Measurements from ENCODE around the gene FAM118A.
"Not testable (repeated sequence)": the region's sequence is repeated elsewhere in the genome, so short reads cannot be mapped to it uniquely, and the experiment has no call there.

FAM118A gene

DNA sequence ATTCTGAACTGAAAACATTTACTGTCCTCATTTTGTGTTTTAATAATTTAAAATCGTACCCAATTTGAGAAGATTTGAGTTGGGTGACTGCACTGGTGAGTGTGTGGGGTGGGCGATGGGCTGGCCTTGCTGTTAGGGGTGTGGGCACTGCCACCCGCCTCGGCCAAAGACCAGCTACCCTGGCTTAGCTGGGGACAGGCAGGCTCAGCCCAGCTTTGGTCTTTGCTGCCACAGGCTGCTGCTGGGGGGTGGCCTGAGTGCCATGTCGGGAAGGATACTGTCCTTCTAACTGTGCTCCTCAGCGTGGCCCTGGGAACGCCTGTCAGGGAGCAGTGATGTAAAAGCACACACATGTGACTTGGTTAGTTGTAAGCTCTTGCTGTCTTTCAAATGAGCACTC lies 22.3 kb downstream of the FAM118A start:
- DNase-seq, result no peak

DNA sequence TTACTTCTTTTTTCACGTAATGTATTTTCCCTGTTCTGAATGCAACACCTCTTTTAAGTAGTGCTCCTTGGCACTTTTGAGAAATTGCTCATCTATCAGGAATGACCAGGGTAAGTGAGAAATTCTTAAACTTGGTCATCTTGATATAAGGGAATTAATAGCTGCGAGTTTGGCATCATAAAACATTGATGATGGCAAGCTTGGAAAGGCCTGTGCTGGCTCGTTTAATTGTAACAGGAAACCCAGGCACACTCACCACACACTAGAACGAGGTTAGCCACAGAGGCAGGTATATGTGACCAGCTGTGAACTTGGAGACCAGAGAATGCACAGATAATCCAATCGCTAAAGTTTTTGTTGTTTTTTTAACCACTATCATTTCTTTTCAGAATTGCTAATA lies 24.3 kb downstream of the FAM118A start:
- DNase-seq, result no peak

DNA sequence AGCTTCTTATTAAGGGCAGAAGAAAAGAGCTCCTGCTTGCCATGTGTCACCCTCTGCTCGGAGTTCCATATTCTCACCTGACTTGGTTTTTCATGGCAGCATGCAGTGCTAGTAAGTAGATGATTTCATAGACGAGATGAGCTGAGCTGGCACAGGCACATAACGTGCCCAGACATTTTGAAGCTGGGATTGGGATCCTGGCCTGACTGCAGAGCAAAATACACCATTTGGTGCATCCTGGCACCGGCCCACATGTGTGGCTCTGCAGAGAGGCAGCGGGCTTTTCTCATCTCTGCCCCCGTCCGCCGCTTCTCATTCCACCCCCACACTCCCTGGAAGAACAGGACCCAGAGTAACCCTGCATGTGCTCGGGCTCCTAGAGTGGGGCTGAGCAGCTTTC lies 24.8 kb downstream of the FAM118A start:
- DNase-seq, result no peak

DNA sequence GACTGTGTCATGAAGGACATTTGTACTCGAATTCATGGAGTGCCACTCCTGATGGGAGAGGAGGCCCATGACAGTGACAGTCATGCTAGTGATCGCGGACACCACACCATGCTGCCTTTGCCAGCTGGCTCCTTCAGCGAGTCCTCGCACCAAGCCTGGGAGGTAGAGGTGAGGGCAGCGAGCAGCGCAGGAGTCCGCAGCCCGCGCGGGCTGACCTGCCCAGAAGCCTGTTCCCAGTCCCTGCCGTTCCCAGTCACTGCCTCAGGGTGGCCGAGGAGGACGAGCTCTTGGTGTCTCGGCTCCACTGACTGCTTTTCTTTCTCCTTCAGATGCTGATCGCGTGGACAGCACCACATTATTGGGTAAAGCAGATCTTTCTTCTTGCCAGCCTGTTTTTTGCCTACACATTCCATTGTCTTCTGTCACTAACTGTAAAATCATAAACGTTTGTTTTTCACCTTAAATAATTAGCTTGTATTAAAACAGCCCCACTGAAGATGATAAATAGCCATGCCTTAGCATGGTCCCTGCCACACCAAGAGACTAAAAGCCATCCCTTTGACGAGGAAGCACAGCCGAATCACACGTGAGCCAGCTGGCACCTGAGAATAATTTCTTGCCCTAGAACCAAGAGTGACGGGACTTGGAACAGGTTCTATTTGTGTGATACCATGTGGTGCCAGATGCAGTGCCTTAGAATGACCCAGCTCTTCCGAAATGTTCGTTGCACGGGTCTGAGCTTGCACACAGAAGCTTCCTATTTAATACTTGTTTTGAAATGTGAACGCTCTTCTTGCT lies 25.5 kb downstream of the FAM118A start:
- no peak for DNase-seq

DNA sequence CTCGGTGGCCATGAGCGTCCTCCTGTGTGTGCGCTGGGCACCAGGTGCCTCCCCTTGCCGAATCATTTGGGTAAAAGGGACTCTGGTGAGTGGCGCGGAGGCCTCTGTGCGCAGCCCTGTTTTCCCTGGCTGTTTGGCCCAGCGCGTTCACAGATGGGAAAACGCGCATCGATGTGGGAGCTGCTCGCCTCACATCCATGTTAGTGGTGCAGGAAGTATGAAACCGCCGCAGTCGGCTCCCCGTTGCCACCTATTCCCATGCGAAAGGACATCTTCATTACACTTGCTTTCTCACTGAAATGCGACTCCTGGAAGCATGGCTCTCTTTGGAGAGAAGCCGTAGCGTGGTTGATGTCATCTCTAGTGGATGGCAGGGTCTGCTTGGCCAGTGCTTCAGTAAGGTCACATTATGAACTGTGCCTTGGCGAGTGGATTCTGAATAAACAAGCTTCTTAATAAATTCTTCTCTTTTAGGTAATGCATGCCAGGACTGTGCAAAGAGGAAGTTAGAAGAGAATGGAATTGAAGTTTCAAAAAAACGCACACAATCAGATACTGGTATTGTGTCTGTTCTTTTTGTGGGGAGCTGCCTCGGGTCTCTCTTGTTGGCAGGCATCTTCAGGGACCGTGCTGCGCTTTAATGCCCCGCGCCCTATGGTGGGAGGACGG lies 26.3 kb downstream of the FAM118A start:
- DNase-seq, result no peak

DNA sequence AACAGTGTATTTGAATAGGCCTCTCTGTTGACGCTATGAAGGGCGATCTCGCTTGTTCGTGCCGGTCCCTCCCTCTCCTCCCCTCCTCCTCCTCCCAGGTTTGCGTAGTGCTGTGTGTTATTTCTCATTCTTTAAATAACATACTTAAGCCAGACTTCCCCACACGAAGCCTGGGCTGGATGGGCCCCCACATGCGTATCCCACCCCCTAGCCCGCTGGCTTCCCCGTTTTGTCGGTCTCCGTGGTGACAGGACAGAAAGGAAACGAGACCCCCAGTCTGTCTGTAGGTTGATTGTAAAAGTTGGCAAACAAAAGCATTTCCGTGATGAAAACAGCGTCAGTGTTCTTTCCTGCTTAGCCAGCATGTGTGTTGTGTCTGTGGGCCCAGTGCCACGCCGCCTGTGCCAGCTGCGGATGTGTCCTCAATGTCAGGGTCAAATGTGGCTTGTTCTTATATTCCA lies 27.3 kb downstream of the FAM118A start:
- no peak for DNase-seq

DNA sequence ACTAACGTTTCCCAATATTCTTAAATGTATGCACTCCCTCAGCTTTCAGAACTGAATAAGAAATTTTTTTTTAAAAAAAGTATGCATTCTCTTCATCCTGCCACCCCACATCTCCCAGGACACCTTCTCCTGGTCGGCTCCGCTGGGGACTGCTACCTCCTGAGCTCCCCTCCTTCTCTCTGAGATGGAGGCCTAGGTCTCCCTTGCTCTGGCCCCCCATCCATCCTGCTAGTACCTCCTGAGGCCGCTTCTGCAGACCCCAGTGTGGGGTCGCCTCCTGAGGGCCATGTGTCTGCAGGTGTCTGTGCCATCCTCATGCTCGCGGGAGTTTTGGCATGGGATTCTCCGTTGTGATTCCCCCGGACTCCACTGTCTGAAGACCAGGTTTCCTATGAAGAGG lies 27.8 kb downstream of the FAM118A start:
- DNase-seq, result no peak

DNA sequence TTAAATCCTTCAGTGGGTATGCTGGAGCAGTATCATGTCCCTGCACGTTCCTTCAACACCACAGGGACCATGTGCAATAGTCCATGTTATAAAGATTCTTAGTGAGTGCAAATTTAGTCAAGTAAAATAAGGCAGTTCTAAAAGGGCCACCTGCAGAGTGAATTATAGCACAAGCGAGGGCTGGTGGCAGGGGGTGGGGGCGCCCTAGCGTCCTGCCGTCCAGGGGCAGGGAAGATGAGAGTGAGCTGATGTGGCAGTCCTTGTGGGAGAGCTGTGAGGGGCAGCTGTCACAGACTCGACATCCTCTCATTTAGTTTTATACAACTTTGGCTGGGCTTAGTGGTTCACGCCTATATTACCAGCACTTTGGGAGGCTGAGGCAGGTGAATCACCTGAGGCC lies 29.1 kb downstream of the FAM118A start:
- DNase-seq, result no peak

DNA sequence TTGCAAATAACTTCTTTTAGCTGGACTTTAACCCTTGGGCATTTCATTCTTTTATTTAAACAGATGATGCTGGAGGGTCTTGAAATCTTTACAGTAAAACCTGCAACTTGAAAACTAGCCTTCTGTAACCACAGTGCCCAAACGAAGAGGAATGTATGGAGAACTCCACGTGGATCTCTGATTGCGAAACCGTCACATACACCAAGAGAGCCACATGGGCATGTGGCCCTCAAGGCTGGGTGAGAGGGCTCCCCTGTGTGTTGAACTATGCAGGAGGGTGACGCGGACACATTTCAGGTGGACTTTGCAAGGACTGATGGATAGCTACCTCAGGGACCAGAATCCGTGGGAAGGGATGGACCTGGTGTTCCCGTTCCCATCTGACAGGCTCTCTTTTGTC lies 30.6 kb downstream of the FAM118A start:
- DNase-seq, result peak; percentile 32

DNA sequence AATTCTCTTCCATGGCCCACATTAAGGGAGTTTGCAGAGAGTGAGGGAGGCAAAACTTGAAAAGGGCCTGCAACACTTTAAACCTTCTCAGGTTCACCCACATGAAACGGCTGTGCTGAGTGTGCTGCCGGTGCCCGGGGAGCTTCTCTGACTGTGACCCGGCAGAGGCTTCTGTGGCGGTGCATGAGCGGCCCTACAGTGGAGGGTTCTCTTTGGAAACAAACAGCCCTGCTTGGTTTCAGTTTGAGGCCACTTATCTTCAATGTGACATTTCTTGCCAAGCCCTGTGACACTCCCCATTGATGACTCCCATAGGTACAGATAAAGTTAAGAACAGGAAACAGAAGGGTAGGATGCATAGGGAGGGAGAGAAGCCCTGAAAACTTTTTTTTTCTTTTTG lies 31.8 kb downstream of the FAM118A start:
- no peak for DNase-seq

DNA sequence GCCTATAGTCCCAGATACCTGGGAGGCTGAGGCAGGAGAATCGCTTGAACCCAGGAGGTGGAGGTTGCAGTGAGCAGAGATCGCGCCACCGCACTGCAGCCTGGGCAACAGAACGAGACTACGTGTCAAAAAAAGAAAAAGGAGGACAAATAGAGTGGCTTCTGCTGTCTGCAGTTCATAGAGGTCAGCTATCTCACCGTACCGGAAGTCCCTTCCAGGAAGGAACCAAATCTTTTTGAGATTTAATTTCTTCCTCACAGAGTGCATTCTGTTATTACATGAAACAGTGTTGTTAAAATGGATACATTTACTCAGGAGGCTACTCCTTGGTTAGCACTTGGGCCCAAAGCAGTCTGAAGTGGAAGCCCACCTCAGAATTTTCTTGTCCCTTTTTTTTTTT lies 33.4 kb downstream of the FAM118A start:
- no peak for DNase-seq

DNA sequence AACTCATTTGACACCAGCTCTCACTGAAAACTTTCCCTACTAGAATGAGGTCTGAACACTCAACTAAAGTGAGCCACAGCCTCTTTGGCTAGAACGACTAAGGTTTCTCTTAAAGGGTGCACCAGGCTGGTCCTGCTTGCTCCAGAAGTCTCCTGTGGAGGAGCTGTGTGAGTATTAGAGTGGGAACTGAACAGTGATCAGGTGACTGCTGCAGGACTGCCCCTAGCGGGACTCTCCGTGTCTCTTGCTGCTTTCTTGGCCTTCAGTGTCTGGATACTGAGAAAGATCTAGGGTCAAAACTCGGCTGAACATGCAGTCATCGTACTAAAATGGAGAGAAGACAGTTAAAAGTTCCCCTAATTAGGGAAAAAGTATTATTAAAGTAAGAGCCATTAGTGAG lies 34.6 kb downstream of the FAM118A start:
- DNase-seq, result no peak

DNA sequence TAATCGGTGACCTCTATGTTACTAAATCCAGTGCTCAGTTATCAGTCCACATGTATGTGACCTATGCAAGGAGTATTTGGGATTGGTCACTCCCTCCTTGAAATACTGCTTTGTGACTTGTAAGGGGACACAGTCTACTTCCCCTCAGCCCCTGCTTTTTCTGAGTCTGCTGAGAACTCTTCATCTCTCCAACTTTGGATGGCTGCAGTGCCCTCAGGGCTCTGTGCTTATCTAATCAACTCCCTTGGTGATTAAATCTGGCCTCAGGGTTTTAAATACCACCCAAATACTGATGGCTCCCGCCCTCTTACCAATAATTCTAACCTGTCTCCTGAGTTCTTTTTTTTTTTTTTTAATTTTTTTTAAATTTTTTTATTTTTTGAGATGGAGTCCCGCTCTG lies 40.2 kb downstream of the FAM118A start:
- DNase-seq, result no peak

DNA sequence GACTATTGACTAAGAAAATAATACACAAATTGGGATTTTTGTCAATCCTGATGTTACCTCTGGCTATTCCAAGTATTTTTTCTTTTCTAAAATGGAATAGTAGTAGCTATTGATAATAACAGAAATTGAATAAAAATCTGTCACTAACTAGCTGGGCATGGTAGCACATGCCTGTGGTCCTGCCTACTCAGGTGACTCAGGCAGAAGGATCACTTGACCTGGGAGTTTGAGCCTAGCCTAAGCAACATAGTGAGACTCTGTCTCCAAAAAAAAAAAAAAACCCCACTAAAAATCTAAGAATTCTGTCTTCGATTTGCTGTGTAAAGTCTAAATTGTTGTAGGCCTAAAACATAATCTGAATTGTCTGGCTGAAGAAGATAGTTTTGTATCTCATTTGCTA lies 42.2 kb downstream of the FAM118A start:
- no peak for DNase-seq

DNA sequence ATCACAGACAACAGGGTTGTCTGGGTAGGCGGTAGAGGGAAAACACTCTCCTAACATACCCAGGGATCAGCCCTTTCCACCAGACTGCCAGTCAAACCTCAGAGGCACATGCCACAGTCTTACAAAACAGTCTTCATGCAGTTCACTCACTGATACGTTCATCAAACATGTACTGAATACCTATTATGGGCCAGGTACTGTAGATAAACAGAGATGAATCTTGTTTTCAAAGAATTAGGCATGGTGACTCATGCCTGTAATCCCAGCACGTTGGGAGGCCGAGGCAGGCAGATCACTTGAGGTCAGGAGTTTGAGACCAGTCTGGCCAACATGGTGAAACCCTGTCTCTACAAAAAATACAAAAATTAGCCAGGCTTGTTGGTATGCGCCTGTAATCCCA lies 43.0 kb downstream of the FAM118A start:
- DNase-seq, result not testable (repeated sequence)

DNA sequence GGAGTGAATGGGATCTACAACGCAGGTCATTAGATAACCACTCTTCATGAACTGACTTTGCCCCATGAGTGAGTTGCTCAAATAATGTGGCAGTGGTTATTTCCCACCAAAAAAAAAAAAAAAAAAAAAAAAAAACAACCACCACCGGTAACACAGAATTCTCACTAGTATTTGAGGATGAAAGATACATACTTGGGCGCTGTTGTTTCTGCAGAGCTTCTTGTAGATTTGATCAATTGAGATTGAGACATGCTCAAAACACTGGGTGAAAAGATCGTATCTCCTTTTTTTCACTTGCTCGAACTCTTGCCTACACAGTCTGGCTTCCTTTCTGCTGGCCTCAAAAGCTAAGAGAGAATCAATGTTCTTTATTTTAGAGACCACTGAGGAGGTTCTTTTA lies 44.1 kb downstream of the FAM118A start:
- DNase-seq, result no peak

DNA sequence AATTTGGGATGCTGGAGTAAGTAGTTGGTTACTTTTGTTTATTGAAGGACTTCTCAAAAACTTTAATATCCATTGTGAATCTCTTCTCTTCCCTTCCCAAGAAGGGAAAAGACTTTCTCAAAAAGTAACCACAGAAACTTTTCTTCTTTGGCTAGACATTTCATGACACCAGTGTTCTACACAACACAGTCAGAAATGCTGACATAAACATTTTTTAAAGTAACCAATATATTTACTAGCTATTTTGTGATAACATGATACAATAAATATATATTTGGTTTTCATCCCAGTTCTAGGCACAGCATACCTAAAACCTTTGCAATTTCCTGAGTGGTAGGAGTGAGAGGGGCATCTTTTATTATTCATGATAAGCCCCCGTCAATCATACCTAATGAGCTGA lies 47.8 kb downstream of the FAM118A start:
- DNase-seq, result no peak

DNA sequence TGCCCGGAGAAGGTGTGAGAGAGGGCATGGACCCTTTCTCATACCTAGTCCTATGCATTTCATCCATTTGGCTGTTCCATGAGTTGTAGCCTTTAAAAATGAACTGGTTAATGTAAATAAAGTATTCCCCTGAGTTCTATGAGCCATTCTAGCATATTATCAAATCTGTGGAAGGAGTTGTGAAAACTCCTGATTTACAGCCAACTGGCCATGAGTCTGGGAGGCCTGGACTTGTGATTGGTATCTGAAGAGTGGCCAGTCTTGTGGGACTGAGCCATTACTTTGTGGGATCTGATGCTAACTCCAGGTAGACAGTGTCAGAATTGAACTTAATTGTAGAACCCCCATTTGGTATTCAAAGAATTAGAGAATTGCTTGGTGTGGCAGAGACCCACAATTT lies 48.4 kb downstream of the FAM118A start:
- DNase-seq, result no peak

DNA sequence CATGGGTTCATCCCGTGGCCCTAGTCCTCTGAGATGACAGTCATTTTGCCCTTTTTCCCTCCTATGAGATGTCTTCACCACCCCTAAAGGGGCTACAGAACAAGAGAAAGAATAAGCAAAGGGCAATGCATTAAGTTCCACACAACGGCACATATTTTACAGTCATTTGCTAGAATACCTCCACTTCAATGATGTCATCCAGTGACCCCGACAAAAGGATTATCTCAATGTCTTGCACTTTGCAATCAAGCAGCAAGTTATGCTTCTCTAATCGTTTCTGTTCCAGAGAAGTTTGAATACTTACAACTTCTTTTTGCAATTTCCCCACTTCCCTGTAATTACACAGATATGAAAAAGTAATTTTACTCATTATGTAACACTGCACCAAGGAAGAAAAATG lies 49.9 kb downstream of the FAM118A start:
- DNase-seq, result no peak

DNA sequence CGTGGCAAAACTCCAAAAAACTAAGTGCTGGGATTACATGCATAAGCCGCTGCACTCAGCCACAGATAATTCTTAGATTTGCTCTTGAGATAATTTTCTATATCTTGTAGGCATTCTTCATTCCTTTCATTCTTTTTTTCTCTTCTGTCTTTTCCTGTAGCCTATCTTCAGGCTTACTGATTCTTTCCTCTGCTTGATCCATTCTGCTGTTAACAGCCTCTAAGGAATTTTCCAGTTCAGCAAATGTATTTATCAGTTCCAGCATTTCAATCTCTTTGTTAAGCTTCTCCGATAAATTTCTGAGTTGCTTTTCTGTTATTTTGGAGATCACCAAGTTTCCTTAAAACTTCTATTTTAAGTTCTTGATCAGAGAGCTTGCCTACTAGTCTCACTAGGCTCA lies 57.0 kb downstream of the FAM118A start:
- no peak for DNase-seq

DNA sequence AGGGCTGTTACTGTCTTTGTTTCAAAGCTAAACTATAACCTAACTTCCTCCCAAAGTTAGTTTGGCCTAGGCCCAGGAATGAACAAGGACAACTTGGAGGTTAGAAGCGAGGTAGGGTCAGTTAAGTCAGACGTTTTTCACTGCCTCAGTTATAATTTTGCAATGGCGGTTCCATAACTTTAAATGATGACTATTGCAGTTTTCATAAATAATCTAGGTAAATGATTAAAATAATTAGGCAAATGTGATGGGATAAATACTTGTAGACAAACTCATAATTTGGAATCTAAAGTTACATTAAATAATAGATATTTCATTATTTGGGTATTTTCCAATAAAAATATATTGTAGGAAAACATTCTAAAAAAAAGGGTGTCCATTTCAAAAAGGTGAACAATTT lies 63.9 kb downstream of the FAM118A start:
- DNase-seq, result not testable (repeated sequence)

DNA sequence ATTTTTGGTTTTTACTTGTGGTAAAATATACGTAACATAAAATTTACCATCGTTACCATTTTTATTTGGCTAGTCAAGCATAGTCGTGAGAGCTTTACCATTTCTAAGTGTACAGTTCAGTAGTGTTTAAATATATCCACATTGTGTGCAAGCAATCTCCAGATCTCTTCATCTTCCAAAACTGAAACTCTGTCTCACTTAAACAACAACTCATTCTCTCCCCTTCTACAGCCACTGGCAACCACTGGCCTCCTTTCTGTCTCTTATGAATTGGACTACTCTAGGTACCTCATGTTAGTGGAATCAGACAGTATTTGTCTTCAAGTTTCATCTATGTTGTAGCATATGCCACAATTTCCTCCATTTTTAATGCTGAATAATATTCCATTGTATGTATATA lies 66.3 kb downstream of the FAM118A start:
- no peak for DNase-seq

DNA sequence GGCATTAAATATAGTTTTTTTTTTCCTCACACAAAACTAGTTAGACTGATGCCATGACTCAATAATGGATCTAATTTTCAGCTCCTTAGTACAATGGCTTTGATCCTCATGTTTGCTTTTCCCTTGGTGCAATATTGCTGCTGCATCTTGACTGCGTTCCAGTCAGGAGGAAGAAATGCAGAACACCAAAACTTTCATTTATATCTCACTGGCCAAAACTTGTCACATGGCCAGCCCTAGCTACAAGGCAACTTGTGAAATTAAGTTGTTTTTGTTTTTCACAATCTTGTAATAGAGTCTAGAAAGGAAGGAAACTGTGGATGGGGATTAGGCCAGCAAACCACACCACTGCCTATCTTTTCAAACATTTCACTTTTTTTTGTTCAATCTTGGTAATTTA lies 67.0 kb downstream of the FAM118A start:
- DNase-seq, result peak; percentile 79

DNA sequence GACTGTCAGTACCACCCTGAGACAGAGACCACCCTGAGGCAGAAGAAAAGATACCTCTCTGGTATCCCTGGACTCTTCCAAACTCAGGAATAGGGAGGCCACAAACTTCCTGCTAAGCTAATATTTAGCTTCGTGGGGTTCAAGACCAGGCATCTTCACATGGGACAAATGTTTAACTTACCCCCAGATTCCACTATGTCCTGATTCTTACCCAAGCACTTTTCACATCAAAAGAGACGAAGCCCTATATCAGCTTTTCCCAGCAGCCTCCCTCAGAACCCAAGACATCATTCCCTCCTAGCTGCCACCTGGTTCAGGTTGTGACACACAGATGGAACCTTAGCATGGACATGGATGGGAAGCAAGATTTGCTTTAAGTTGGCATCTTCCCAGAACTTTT lies 71.6 kb downstream of the FAM118A start:
- no peak for DNase-seq

DNA sequence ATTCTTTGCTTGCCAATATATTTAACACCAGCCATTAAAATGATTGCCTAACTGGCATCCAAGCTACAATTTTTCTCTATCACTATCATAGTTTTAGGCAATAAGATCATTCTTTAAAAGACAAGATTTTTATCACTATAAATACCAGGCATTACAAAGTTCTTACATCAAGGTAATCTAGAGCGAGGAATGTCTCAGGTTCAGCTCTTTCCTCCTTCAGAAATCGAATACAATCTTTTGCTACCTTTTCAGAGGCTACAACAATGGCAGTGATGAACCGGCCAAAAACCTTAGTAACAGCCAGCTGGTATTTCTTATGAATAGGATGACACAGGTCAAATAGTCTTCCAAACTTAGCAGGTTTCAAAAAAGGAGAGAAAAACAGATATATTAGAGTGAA lies 79.8 kb downstream of the FAM118A start:
- DNase-seq, result no peak
